ENCODE data around the gene ANAPC5.

- TF ChIP-seq EZH2 (IDR thresholded peaks at IDR 0.05; ENCODE audit: insufficient read depth, poor library complexity, severe bottlenecking) = no peak
- no peak for TF ChIP-seq EZH2phosphoT487 (IDR thresholded peaks at IDR 0.05; ENCODE audit: insufficient read depth, low read depth)
Observed at GRCh38 chr12:121318121-121318520, 34.1 kb downstream of the ANAPC5 start.
